K562 (cell line): Measurements from ENCODE around the gene AHI1. TPM values are rescaled to one million over a fixed set of nuclear protein-coding genes. Genes with fewer than 3 reads are reported as not detected.
A peak's percentile ranks its signal among the peaks of the same experiment; 100 is the strongest.

Source experiments
- ATF3 ChIP-seq, 2 experiments: fragments of 450-650 bp in 1 of 2; sonication (generic) in 1 of 2; formaldehyde crosslinking in 1 of 2; IDR thresholded peaks in 1 of 2; conservative IDR thresholded peaks in 1 of 2; 2 replicates each; pipeline versions ENCODE4 v1.6.1 to v1.8.1; 2016 to 2023; ENCODE audit warnings: mild to moderate bottlenecking in 2 of 2, moderate library complexity in 2 of 2, inconsistent platforms in 1 of 2, missing genetic modification reagents in 1 of 2
- HNRNPLL ChIP-seq: fragments of 200-400 bp; formaldehyde crosslinking; IDR thresholded peaks from 2 replicates; pipeline ENCODE4 v1.6.1; 2017; ENCODE audit warnings: low read length, low read depth, mild to moderate bottlenecking; ENCODE audit not compliant: poor library complexity, severe bottlenecking
- NR2F6 ChIP-seq: fragments of 450-650 bp; formaldehyde crosslinking; IDR thresholded peaks from 2 replicates; pipeline ENCODE4 v1.4.0; 2020; ENCODE audit warnings: mild to moderate bottlenecking
- TAF1 ChIP-seq: IDR thresholded peaks from 2 replicates; pipeline ENCODE4 v1.6.1; 2011; ENCODE audit warnings: mild to moderate bottlenecking, low read length, moderate library complexity; ENCODE audit not compliant: insufficient read depth, control insufficient read depth, severe bottlenecking; ENCODE audit errors: extremely low read depth
- TBL1XR1 ChIP-seq, 2 experiments: IDR thresholded peaks; 2 replicates each; pipeline ENCODE4 v1.6.1; 2012; ENCODE audit warnings: improper control_type of control experiment in 2 of 2, low read length in 2 of 2, mild to moderate bottlenecking in 1 of 2
- TEAD1 ChIP-seq, 2 experiments: fragments of 450-650 bp in 1 of 2; sonication (generic) in 1 of 2; formaldehyde crosslinking; IDR thresholded peaks; 2 replicates each; pipeline versions ENCODE4 v1.4.0 to v1.8.0; 2020 to 2022; ENCODE audit warnings: mild to moderate bottlenecking in 2 of 2, missing genetic modification reagents in 1 of 2
- THAP12 ChIP-seq: fragments of 250-450 bp; sonication (Bioruptor Pico); IDR thresholded peaks from 2 replicates; pipeline ENCODE4 v1.9.0; 2021; ENCODE audit warnings: mild to moderate bottlenecking, inconsistent platforms
- ZNF280B ChIP-seq: fragments of 250-450 bp; sonication (Bioruptor Pico); IDR thresholded peaks from 2 replicates; pipeline ENCODE4 v1.5.1; 2021; ENCODE audit warnings: mild to moderate bottlenecking
- ZNF407 ChIP-seq: fragments of 450-650 bp; IDR thresholded peaks from 2 replicates; pipeline ENCODE4 v1.6.1; 2016; ENCODE audit warnings: low read depth
- ZNF449 ChIP-seq: fragments of 250-450 bp; sonication (Bioruptor Pico); IDR thresholded peaks from 2 replicates; pipeline ENCODE4 v1.8.0; 2022; ENCODE audit warnings: moderate library complexity, mild to moderate bottlenecking, inconsistent platforms
- polyA plus RNA-seq, 8 experiments: library from polyadenylated mRNA; depleted of rRNA in 4 of 8; stranded (reverse) in 5 of 8; unstranded in 3 of 8; fragments of >200 nt; fragmentation: Nextera tagmentation in 2 of 8; fragmentation: Illumina TruSeq in 1 of 8; extraction: Ambion mirVana in 2 of 8; extraction: Trizol in 1 of 8; gene quantifications; 2 replicates each; pipeline versions ENCODE4 v1.2.1 to v1.2.3, GENCODE V29; 2011 to 2014; ENCODE audit warnings: inconsistent platforms in 1 of 8, missing spikeins in 1 of 8
- total RNA-seq, 7 experiments: library from RNA; depleted of rRNA in 6 of 7; stranded (reverse); fragments of >200 nt in 6 of 7; fragmentation: Illumina TruSeq in 2 of 7; extraction: Trizol in 2 of 7; gene quantifications; 2 replicates each; pipeline versions ENCODE4 v1.2.1 to v1.2.3, GENCODE V29; 2011 to 2021; ENCODE audit warnings: low replicate concordance in 1 of 7

Gene AHI1
- total and polyA plus RNA-seq, 9 of the 15 experiments (the other 6 are each of a cell fraction or from before 2014, with no cell fraction given), result 24.7 to 54.9 (median 32.2) TPM

GRCh38 chr6:135522965-135523692, 25.6 kb upstream of the AHI1 start (continued):
- TF ChIP-seq ZNF407 (no peak), ZNF449 (CRISPR knock-in tag) (no peak; the same call in 1 of the 2 replicates), TBL1XR1 (IDR thresholded peaks at IDR 0.05; ENCODE audit: low read length in 2 of 2) (peak in 1 of 2 experiments; percentile 82; a peak in 1 of 4 replicates), ATF3 (IDR thresholded peaks at IDR 0.05) (peak; percentile 99), ATF3 (CRISPR knock-in tag; conservative IDR thresholded peaks at IDR 0.05) (no peak), HNRNPLL (no peak), ZNF280B (CRISPR knock-in tag) (no peak), NR2F6 (no peak), TEAD1 (CRISPR knock-in tag; IDR thresholded peaks at IDR 0.05) (0 out of 4 replicates have a peak, but pooled peaks of 1 of the 2 experiments have one; percentile 63), THAP12 (no peak), TAF1 (no peak)
